AG04450 (cell line): ENCODE measurements around the gene CD7. TPM values are rescaled to one million over a fixed set of nuclear protein-coding genes. Genes with fewer than 3 reads are reported as not detected.
A peak's percentile ranks its signal among the peaks of the same experiment; 100 is the strongest.

Experiments
- CTCF ChIA-PET: fragments of 300-600, 350-600 bp; formaldehyde crosslinking; extraction: SDS; loops from one replicate; lab custom pipeline; 2022; ENCODE audit warnings: antibody characterized with exemption, inconsistent platforms; lab: Charles Lee
- POLR2A ChIA-PET: fragments of 350-600 bp; formaldehyde crosslinking; extraction: SDS; loops from one replicate; lab custom pipeline; 2021; ENCODE audit warnings: antibody characterized with exemption, inconsistent platforms; lab: Yijun Ruan, JAX
- DNase-seq: peaks from one replicate; pipeline ENCODE4 v3.0.0-alpha.2; 2011; ENCODE audit warnings: low read depth, low spot score
- H3K27ac ChIP-seq: one replicate; pipeline ENCODE4 v1.5.1; 2012; ENCODE audit warnings: low read depth, low read length, control low read depth
- H3K27me3 ChIP-seq: one replicate; pipeline ENCODE4 v1.6.0; 2012; ENCODE audit warnings: low read length; ENCODE audit not compliant: control insufficient read depth, insufficient read depth
- H3K4me3 ChIP-seq: 2 replicates; pipeline ENCODE4 v1.5.1; 2011; ENCODE audit warnings: mild to moderate bottlenecking, low read depth, low read length, control low read depth
- H3K9me3 ChIP-seq: 2 replicates; pipeline ENCODE4 v1.5.1; 2012; ENCODE audit warnings: low read length; ENCODE audit not compliant: control insufficient read depth, insufficient read depth
- CTCF ChIP-seq: IDR thresholded peaks from 2 replicates; pipeline ENCODE4 v1.5.1; 2011; ENCODE audit warnings: low read depth, low read length, control low read depth, inconsistent platforms
- polyA plus RNA-seq: library from polyadenylated mRNA; depleted of rRNA; stranded (reverse); fragments of >200 nt; gene quantifications from 2 replicates; pipeline ENCODE4 v1.2.3, GENCODE V29; 2011

The CD7 gene
- polyA plus RNA-seq, 1 experiment, result 0.11 TPM

GRCh38 chr17:82323514-82324234, 6.3 kb upstream of the CD7 start:
- no peak overlapping the region for H3K4me3 ChIP-seq
- H3K27me3 ChIP-seq, result peaks cover 15% of the 10 kb centered on the region
- no peak overlapping the region for H3K27ac ChIP-seq
- ChIA-PET POLR2A (no interaction called here), CTCF (no interaction called here)
- peaks cover 16% of the 10 kb centered on the region for H3K9me3 ChIP-seq
- no peak for DNase-seq
- no peak for TF ChIP-seq CTCF

- Histone ChIP-seq H3K4me3 (no peak overlapping the region), H3K9me3 (peaks cover 25% of the 10 kb centered on the region), H3K27ac (no peak overlapping the region), H3K27me3 (peaks cover 11% of the 10 kb centered on the region)
- TF ChIP-seq CTCF, result no peak
- ChIA-PET POLR2A (no interaction called here), CTCF (no interaction called here)
- no peak for DNase-seq
Observed at GRCh38 chr17:82322526-82323453, 5.4 kb upstream of the CD7 start.

- POLR2A ChIA-PET, result no interaction called here
- CTCF ChIA-PET, result no interaction called here
- Histone ChIP-seq H3K27me3 (peaks cover 9% of the 10 kb centered on the region), H3K4me3 (no peak overlapping the region), H3K27ac (no peak overlapping the region), H3K9me3 (peaks cover 32% of the 10 kb centered on the region)
- no peak for DNase-seq
- TF ChIP-seq CTCF, result no peak
Observed at GRCh38 chr17:82321947-82322466, 4.6 kb upstream of the CD7 start.

- Histone ChIP-seq H3K9me3 (peaks cover 32% of the 10 kb centered on the region), H3K27me3 (peaks cover 14% of the 10 kb centered on the region), H3K4me3 (no peak overlapping the region), H3K27ac (no peak overlapping the region)
- CTCF ChIA-PET, result interaction anchor here (0.6 to 1.0 kb wide), 6 partner anchors 9 to 496 kb away, joined by 3 to 6 read pairs (median 3); no protein-coding TSS in a partner anchor
- DNase-seq, result no peak
- POLR2A ChIA-PET, result no interaction called here
- peak; percentile 61 for TF ChIP-seq CTCF
Observed at GRCh38 chr17:82320956-82321927, 3.8 kb upstream of the CD7 start.
